AG09309 (cell line): ENCODE results near the gene GPI.
A peak's percentile ranks its signal among the peaks of the same experiment; 100 is the strongest.

Source experiments
- DNase-seq: peaks from one replicate; pipeline ENCODE4 v3.0.0-alpha.2; 2010; ENCODE audit warnings: low read depth
- H3K4me3 ChIP-seq: 2 replicates; pipeline ENCODE4 v1.5.1; 2011; ENCODE audit warnings: mild to moderate bottlenecking, low read depth, low read length, moderate library complexity; ENCODE audit not compliant: control insufficient read depth
- TF ChIP-seq, protein P1 (sequence below): IDR thresholded peaks from 2 replicates; pipeline ENCODE4 v1.5.1; 2011; ENCODE audit warnings: mild to moderate bottlenecking, low read depth, low read length, inconsistent platforms; ENCODE audit not compliant: insufficient read depth, control insufficient read depth; ENCODE audit errors: missing control alignments

Gene GPI

DNA sequence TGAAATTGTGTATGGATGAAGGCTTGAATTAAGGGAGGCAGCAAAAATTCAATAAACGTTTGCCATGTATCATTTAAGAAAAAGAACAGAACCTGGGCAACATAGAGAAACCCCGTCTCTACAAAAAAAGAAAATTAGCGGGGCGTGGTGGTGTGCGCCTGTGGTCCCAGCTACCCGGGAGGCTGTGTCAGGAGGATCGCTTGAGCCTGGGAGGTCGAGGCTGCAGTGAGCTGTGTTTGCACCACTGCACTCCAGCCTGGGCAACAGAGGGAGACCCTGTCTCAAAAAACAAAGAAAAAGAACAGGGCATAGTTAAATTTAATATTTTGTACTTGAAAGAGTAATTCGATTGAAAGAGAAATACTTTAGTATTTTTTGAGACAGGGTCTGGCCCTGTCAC lies 64.6 kb downstream of the GPI start:
- H3K4me3 ChIP-seq = peak overlapping the region; percentile 80
- DNase-seq = no peak
- TF ChIP-seq, protein P1, sequence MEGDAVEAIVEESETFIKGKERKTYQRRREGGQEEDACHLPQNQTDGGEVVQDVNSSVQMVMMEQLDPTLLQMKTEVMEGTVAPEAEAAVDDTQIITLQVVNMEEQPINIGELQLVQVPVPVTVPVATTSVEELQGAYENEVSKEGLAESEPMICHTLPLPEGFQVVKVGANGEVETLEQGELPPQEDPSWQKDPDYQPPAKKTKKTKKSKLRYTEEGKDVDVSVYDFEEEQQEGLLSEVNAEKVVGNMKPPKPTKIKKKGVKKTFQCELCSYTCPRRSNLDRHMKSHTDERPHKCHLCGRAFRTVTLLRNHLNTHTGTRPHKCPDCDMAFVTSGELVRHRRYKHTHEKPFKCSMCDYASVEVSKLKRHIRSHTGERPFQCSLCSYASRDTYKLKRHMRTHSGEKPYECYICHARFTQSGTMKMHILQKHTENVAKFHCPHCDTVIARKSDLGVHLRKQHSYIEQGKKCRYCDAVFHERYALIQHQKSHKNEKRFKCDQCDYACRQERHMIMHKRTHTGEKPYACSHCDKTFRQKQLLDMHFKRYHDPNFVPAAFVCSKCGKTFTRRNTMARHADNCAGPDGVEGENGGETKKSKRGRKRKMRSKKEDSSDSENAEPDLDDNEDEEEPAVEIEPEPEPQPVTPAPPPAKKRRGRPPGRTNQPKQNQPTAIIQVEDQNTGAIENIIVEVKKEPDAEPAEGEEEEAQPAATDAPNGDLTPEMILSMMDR = no peak

DNA sequence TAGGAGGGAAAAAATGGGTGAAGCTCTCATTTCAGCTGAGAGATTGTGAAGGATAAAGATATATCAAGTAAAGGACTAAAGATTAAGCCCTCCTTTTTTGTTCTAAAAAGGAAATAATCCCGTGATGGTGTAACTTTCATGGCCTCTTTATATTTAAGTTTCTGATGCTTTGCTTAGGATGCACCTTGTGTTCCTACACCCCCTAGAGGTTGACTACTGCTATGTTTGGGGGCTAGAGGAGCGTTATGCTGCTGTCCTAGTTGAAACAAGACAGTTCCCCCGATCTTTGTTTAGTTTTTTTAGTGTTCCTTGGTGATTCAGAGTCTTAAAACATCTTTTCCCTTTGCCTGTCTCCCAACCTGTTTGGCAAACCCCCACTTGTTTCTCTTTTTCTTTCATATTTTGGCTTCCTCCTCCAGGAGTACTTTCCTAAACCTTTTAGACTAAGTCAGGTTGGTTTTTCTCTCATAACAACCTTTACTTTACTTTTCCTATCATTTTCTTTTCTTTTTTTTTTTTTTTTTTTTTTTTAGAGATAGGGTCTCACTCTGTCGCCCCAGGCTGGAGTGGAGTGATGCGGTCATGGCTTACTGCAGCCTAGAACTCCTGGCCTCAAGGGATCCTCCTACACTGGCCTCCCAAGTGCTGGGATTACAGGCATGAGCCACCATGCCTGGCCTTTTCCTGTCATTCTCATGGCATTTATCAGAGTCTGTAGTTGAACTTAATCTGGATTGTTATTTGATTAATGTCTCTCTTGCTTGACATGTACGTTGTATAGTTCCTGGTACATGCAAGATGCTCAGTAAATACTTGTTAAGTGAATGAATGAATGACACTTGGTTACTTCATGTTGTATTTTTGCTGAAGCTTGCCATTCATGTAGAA lies 66.0 kb downstream of the GPI start:
- no peak for DNase-seq
- H3K4me3 ChIP-seq = no peak overlapping the region
- TF ChIP-seq, protein P1 = peak; percentile 68

DNA sequence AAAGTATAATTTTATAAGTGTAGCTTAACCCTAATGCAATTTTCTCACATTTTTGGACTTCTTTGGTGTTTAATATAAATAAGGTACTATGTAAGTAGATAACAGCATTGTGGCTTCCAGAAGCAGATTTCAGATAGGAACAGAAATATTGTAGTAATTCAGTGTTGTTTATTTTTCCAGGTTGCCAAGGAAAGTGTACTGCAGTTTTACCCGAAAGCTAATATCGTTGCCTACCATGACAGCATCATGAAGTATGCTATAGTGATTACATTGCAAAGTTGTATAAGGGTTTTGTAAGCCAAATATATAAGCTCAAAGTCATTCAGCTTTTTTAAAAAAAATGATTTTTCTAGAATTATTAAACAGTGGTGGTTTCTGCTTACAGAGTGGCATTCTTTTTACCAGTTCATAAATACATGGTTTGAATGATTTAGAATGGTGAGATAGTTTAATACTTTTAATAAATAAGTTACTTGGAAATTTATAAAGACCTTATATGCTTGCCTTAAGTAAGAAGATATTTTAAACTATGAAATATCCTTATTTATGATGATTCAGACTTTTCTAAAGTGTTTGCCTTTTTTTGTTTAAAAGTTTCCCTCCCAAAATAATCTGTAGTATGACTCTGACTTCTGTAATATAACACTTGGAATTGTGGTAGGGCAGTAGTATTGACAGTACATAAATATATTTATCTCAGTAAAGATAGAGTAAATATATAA lies 66.8 kb downstream of the GPI start:
- DNase-seq = no peak
- no peak overlapping the region for H3K4me3 ChIP-seq
- TF ChIP-seq, protein P1 = no peak

DNA sequence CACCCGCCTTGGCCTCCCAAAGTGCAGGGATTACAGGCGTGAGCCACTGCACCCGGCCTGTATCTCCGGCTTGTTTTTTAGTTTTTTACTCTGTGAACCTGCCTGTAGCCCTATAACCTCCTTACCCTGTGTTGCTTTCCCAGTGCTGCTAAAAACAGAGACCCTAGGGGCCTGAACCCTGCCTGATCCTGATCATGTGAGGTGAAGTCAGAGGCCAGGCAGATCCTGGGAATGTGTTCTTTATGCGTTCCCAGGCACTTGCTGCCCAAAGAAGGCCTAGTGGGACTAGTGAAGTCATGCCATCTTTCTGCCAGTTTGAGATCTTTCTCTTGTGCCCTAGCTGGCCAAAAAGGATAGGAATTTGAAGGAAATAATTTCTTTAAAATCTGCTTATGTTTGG lies 67.8 kb downstream of the GPI start:
- no peak for DNase-seq
- no peak overlapping the region for H3K4me3 ChIP-seq
- TF ChIP-seq, protein P1 = no peak

DNA sequence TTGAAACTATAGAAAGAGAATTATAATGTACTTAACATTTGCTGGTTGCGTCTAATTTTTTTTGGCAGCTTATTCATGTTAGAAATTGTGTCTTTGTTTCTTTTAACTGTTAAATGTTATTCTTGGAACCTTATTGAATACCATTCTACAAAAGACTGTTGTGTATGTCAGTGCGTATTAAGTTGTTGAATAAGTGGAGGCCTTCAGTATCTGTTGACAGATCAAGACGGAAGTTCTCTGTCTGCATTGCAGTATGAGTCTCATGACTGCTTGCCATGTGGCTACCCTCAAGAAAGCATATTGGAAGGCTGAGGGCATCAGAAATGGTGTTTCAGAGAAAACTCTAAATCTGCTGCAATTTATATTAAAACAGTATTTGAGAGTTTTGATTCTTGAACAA lies 71.7 kb downstream of the GPI start:
- no peak overlapping the region for H3K4me3 ChIP-seq
- no peak for DNase-seq
- TF ChIP-seq, protein P1 = no peak

DNA sequence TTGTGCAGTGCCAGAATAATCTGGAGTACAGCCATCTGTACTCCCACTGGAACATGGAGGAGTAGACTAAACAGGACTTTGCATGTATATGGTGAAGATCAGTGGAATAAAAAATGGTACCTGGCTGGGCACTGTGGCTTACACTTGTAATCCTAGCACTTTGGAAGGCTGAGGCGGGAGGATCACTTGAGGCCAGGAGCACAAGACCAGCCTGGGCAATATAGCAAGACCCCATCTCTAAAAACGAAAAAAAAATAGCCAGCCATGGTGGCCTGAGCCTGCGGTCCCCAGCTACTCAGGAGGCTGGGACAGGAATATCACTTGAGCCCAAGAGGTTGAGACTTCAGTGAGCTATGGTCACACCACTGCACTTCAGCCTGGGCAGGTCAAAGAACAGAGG lies 83.2 kb downstream of the GPI start:
- TF ChIP-seq, protein P1 = no peak
- DNase-seq = no peak
- no peak overlapping the region for H3K4me3 ChIP-seq
